Dendritic cell treated with granulocyte-macrophage colony-stimulating factor and Interleukin-4, amounts not matched to agents 40 ng/mL and 50 ng/mL, for 4 days (primary cell): ENCODE data around the gene SNCB.
"Not testable (repeated sequence)": the region's sequence is repeated elsewhere in the genome, so short reads cannot be mapped to it uniquely, and the experiment has no call there.

ENCODE experiments used
- H3K27ac Mint-ChIP-seq: one replicate; pipeline ENCODE4 v1.8.0; 2022; ENCODE audit warnings: mild to moderate bottlenecking, mixed read lengths
- H3K27me3 Mint-ChIP-seq: one replicate; pipeline ENCODE4 v1.8.0; 2022; ENCODE audit warnings: mild to moderate bottlenecking, mixed read lengths
- H3K36me3 Mint-ChIP-seq: one replicate; pipeline ENCODE4 v1.8.0; 2022; ENCODE audit warnings: low read depth, mixed read lengths
- H3K4me1 Mint-ChIP-seq: one replicate; pipeline ENCODE4 v1.8.0; 2022; ENCODE audit warnings: low read depth, mixed read lengths
- H3K4me3 Mint-ChIP-seq: one replicate; pipeline ENCODE4 v1.8.0; 2022; ENCODE audit warnings: mild to moderate bottlenecking, moderate library complexity, mixed read lengths
- H3K9me3 Mint-ChIP-seq: one replicate; pipeline ENCODE4 v1.8.0; 2022; ENCODE audit warnings: mixed read lengths
- intact Hi-C: fragments of 100-400 bp; cut with micrococcal nuclease; formaldehyde crosslinking; loops from one replicate; pipeline ENCODE4 v1.15.0; 2022

The SNCB gene

DNA sequence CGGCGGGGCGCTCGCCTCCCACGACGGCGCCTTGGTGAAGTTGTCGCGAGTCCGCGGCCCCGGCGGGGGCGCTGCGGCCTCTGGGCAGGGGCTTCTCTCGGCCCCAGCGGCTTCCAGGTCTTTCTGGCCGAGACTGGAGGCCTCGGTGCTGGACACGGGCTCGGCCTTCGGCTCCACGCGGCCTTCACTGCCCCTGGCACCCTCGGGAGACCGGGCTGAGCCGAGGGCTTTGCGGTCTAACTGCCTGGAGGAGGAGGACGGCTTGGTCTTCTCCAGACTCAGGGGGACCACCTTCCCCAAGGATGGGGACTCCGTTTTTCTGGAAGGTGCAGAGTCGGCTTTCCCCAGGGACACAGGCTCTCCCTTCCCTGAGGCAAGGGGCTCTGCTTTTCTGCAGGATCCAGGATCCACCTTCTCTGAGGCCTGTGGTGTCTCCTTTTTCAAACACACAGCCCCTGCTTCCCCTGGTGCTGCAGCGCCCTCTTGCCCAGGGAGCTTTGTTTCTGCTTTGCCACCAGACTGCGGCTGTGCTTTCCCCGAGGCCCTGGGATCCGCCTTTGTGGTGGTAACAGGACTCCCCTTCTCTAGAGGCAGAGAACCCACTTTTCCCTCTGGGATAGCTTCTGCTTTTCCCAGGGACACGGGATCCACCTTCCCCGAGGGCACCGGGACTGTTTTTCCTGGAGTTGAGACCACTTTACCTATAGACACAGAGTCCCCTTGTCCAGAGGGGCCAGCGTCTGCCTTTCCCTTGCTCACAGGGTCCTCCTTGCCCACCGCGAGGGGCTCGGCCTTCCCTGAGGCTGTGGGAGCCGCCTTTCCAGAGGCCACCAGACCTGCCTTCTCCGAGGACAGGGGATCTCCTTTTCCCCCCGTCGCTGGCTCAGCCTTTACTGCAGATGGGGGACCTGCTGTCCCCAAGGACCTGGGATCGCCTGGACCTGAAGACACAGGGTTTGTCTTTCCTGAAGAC, 32.6 kb downstream of the SNCB start:
- H3K27ac Mint-ChIP-seq = no peak overlapping the region
- peaks cover 54% of the 10 kb centered on the region for H3K27me3 Mint-ChIP-seq
- no peaks in the 10 kb centered on the region for H3K36me3 Mint-ChIP-seq
- H3K9me3 Mint-ChIP-seq = no peaks in the 10 kb centered on the region
- intact Hi-C loops = no loop called here
- H3K4me3 Mint-ChIP-seq = no peak overlapping the region
- H3K4me1 Mint-ChIP-seq = peaks cover 7% of the 10 kb centered on the region

DNA sequence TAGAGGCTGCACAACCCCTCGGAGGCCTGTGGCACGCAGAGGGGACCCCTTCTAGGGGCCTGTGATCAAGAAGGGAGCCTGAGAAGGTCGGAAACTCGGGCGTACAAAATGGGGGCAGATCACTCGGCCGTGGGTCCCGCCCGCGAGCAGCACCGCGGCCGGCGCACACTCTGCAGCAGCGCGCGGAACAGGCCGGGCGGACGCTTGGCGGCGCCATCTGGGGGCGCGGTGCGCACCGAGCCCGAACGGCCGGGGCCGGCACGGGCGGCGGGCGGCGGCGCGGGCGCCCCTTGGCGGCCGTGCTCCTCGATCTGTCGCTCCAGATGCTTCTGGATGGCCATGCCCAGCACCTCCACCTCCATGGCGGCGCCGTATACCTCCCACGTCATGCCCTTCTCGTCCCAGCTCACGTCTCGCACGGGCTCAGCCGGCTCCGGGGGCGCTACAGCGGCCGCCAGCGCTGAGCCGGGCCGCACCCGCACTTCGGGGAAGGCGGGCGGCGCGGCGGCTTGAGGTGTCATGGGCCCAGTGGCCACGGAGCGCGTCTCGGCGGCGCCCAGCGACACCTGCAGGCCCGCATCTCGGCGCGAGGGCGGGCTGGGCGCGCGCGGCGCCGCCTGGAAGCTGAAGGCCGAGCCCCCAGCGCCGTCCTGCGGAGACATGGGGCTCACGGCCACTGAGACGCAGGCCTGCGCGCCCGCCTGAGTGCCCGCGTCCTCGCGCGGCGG, 33.5 kb downstream of the SNCB start:
- no peak overlapping the region for H3K27ac Mint-ChIP-seq
- H3K27me3 Mint-ChIP-seq = peaks cover 48% of the 10 kb centered on the region
- no peaks in the 10 kb centered on the region for H3K36me3 Mint-ChIP-seq
- peaks cover 7% of the 10 kb centered on the region for H3K4me1 Mint-ChIP-seq
- peak overlapping the region; percentile 62 for H3K4me3 Mint-ChIP-seq
- no peaks in the 10 kb centered on the region for H3K9me3 Mint-ChIP-seq
- intact Hi-C loops = no loop called here

- peaks cover 7% of the 10 kb centered on the region for H3K4me1 Mint-ChIP-seq
- peaks cover 46% of the 10 kb centered on the region for H3K27me3 Mint-ChIP-seq
- intact Hi-C loops = no loop called here
- no peak overlapping the region for H3K27ac Mint-ChIP-seq
- peak overlapping the region; percentile 54 for H3K4me3 Mint-ChIP-seq
- no peaks in the 10 kb centered on the region for H3K36me3 Mint-ChIP-seq
- H3K9me3 Mint-ChIP-seq = no peaks in the 10 kb centered on the region
Measured at GRCh38 chr5:176596069-176596644, 34.2 kb downstream of the SNCB start.

DNA sequence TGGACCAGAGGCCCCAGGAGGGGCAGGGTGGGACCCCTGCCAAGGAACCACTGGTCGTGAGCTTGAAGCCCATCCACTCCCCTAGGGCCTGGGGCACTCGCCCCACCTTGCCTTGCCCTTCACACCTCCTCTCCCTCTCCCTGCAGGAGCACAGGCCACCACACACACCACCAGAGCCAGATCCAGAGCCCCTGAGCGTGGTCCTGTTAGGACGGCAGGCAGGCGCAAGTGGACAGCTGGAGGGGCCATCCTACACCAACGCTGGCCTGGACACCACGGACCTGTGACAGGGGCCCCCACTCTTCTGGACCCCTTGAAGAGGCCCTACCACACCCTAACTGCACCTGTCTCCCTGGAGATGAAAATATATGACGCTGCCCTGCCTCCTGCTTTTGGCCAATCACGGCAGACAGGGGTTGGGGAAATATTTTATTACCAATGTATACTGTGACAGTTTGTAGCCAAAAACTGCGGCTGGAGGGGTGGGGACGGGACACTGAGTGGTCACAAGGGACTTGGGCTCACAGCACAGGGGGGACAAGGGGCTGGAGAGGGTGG, 34.9 kb downstream of the SNCB start:
- H3K36me3 Mint-ChIP-seq = no peaks in the 10 kb centered on the region
- no peak overlapping the region for H3K27ac Mint-ChIP-seq
- H3K4me3 Mint-ChIP-seq = no peak overlapping the region
- intact Hi-C loops = no loop called here
- H3K27me3 Mint-ChIP-seq = peaks cover 46% of the 10 kb centered on the region
- H3K9me3 Mint-ChIP-seq = no peaks in the 10 kb centered on the region
- peaks cover 7% of the 10 kb centered on the region for H3K4me1 Mint-ChIP-seq

- H3K4me3 Mint-ChIP-seq = no peak overlapping the region
Measured at GRCh38 chr5:176594554-176594953, 35.8 kb downstream of the SNCB start.

GRCh38 chr5:176593273-176593869, 37.0 kb downstream of the SNCB start:
- H3K36me3 Mint-ChIP-seq = no peaks in the 10 kb centered on the region
- H3K4me3 Mint-ChIP-seq = no peak overlapping the region
- H3K4me1 Mint-ChIP-seq = peaks cover 7% of the 10 kb centered on the region
- peaks cover 35% of the 10 kb centered on the region for H3K27me3 Mint-ChIP-seq
- intact Hi-C loops = no loop called here
- no peaks in the 10 kb centered on the region for H3K9me3 Mint-ChIP-seq
- H3K27ac Mint-ChIP-seq = no peak overlapping the region

More at GRCh38 chr5:176594554-176594953, 35.8 kb downstream of the SNCB start:
- intact Hi-C loops = no loop called here
- H3K9me3 Mint-ChIP-seq = no peaks in the 10 kb centered on the region
- peaks cover 46% of the 10 kb centered on the region for H3K27me3 Mint-ChIP-seq
- no peaks in the 10 kb centered on the region for H3K36me3 Mint-ChIP-seq
- H3K4me1 Mint-ChIP-seq = peaks cover 7% of the 10 kb centered on the region
- H3K27ac Mint-ChIP-seq = no peak overlapping the region

DNA sequence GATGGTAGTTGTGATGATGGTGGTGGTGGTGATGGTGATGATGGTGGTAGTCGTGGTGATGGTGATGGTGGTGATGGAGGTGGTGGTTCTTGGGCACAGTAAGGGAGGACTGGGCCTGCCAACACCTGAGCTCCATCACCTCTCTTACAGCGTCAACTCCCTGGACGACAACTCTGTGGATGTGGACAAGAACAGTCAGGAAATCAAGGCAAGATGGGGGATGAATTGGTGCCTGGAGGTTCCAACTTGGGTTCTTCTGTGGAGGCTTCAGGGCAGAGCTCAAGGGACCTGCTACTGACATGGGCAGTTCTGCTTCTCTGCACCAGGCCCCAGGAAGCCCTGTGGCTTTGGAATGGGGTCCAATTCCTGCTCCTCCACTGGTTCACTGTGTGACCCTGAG, 37.8 kb downstream of the SNCB start:
- Mint-ChIP-seq H3K27ac (no peak overlapping the region), H3K27me3 (peaks cover 28% of the 10 kb centered on the region)

DNA sequence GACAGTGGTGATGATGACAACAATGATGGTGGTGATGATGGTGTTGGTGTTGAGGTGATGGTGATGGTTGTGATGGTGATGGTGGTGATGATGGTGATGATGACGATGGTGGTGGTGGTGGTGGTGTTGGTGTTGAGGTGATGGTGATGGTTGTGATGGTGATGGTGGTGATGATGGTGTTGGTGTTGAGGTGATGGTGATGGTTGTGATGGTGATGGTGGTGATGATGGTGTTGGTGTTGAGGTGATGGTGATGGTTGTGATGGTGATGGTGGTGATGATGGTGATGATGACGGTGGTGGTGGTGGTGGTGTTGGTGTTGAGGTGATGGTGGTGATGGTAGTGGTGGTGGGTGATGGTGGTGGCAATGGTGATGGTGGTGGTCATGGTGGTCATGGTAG, 38.7 kb downstream of the SNCB start:
- H3K27me3 Mint-ChIP-seq = peaks cover 25% of the 10 kb centered on the region
- H3K4me1 Mint-ChIP-seq, intact Hi-C loops, H3K4me3 Mint-ChIP-seq, H3K27ac Mint-ChIP-seq, H3K36me3 Mint-ChIP-seq, H3K9me3 Mint-ChIP-seq: not testable (repeated sequence)

More for the DNA sequence above, 37.8 kb downstream of the SNCB start:
- H3K9me3 Mint-ChIP-seq = no peaks in the 10 kb centered on the region
- H3K4me3 Mint-ChIP-seq = no peak overlapping the region
- peaks cover 7% of the 10 kb centered on the region for H3K4me1 Mint-ChIP-seq
- intact Hi-C loops = no loop called here
- H3K36me3 Mint-ChIP-seq = no peaks in the 10 kb centered on the region

DNA sequence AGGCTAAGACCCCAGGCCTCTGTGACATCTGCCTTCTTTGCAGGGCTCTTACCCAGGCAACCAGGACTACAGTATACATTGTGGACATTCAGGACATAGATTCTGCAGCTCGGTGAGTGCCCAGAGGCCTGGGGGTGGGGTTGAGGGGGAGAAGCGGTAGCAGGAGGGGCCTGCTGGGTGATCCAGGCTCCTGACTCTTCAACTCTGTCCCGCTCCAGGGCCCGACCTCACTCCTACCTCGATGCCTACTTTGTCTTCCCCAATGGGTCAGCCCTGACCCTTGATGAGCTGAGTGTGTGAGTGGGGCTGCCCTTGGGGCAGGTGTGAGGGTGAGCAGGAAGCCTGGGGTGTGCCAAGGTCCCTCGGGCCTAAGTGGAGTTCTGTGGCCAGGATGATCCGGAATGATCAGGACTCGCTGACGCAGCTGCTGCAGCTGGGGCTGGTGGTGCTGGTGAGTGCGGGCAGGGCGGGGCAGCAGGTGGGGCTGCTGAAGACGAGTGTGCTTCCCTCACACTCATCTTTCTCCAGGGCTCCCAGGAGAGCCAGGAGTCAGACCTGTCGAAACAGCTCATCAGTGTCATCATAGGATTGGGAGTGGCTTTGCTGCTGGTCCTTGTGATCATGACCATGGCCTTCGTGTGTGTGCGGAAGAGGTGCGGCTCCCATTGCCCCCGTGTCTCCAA, 40.2 kb downstream of the SNCB start:
- no peaks in the 10 kb centered on the region for H3K4me1 Mint-ChIP-seq
- no peak overlapping the region for H3K27ac Mint-ChIP-seq
- H3K27me3 Mint-ChIP-seq = peaks cover 10% of the 10 kb centered on the region
- no peak overlapping the region for H3K4me3 Mint-ChIP-seq
- no peaks in the 10 kb centered on the region for H3K36me3 Mint-ChIP-seq
- peaks cover 8% of the 10 kb centered on the region for H3K9me3 Mint-ChIP-seq
- intact Hi-C loops = no loop called here

DNA sequence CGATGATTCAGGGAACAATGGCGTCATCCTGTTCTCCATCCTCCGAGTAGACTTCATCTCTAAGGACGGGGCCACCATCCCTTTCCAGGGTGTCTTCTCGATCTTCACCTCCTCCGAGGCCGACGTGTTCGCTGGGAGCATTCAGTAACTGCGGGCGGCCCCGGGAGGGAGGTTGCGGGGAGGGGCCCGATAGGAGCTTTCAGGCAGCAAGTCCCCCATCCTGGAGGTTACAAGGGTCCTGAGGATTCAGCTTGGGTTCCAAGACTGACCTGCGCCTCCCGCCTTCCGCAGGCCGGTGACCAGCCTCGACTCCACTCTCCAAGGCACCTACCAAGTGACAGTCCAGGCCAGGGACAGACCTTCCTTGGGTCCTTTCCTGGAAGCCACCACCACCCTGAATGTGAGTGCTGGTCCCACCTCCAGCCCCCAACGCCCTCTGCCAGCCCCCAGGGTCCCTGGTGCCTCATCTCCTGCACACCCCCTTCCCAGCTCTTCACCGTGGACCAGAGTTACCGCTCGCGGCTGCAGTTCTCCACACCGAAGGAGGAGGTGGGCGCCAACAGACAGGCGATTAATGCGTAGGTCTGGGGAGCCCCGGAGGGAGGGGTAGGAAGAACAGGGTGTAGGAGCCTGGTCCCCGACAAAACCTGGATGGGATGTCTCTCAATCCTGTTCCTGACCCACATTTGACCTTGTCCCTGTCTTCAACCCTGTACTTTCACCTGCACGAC, 41.1 kb downstream of the SNCB start:
- Mint-ChIP-seq H3K4me3 (no peak overlapping the region), H3K9me3 (peaks cover 8% of the 10 kb centered on the region), H3K36me3 (no peaks in the 10 kb centered on the region), H3K27me3 (peaks cover 3% of the 10 kb centered on the region), H3K27ac (no peak overlapping the region), H3K4me1 (no peaks in the 10 kb centered on the region)
- intact Hi-C loops = no loop called here

GRCh38 chr5:176588297-176588696, 42.0 kb downstream of the SNCB start:
- Mint-ChIP-seq H3K4me3 (no peak overlapping the region), H3K27me3 (no peaks in the 10 kb centered on the region), H3K36me3 (no peaks in the 10 kb centered on the region), H3K9me3 (peaks cover 8% of the 10 kb centered on the region), H3K27ac (no peak overlapping the region), H3K4me1 (no peaks in the 10 kb centered on the region)
- intact Hi-C loops = no loop called here

- H3K36me3 Mint-ChIP-seq = no peaks in the 10 kb centered on the region
- intact Hi-C loops = no loop called here
Measured at GRCh38 chr5:176587398-176587797, 42.9 kb downstream of the SNCB start.

GRCh38 chr5:176583076-176583475, 47.3 kb downstream of the SNCB start:
- H3K4me3 Mint-ChIP-seq = no peak overlapping the region
- no peaks in the 10 kb centered on the region for H3K4me1 Mint-ChIP-seq
- H3K9me3 Mint-ChIP-seq = peaks cover 8% of the 10 kb centered on the region
- no peaks in the 10 kb centered on the region for H3K27me3 Mint-ChIP-seq
- intact Hi-C loops = no loop called here
- no peaks in the 10 kb centered on the region for H3K36me3 Mint-ChIP-seq
- H3K27ac Mint-ChIP-seq = no peak overlapping the region

More at GRCh38 chr5:176587398-176587797, 42.9 kb downstream of the SNCB start:
- Mint-ChIP-seq H3K27me3 (no peaks in the 10 kb centered on the region), H3K9me3 (peaks cover 8% of the 10 kb centered on the region), H3K4me3 (no peak overlapping the region), H3K4me1 (no peaks in the 10 kb centered on the region), H3K27ac (no peak overlapping the region)
